Neuronal stem cell (in vitro differentiated cells): ENCODE data around the gene DNAJC25.

ENCODE experiments used
- DNase-seq: peaks from one replicate; pipeline ENCODE4 v3.0.0-alpha.2; 2013; ENCODE audit warnings: low spot score
- H2AFZ ChIP-seq: one replicate; pipeline ENCODE4 v1.6.1; 2013; ENCODE audit warnings: mild to moderate bottlenecking, low read length, inconsistent platforms
- H2AK5ac ChIP-seq: 2 replicates; pipeline ENCODE4 v1.6.1; 2013; ENCODE audit warnings: low read depth, mild to moderate bottlenecking, inconsistent platforms, low read length, moderate library complexity, mixed read lengths
- H2BK120ac ChIP-seq: 2 replicates; pipeline ENCODE4 v1.6.1; 2013; ENCODE audit warnings: low read depth, mild to moderate bottlenecking, inconsistent platforms, low read length, moderate library complexity, mixed read lengths
- H2BK12ac ChIP-seq: one replicate; pipeline ENCODE4 v1.6.1; 2013; ENCODE audit warnings: low read length, inconsistent platforms
- H2BK15ac ChIP-seq: 2 replicates; pipeline ENCODE4 v1.6.1; 2013; ENCODE audit warnings: mild to moderate bottlenecking, low read length, inconsistent platforms, mixed read lengths
- H2BK5ac ChIP-seq: one replicate; pipeline ENCODE4 v1.6.1; 2013; ENCODE audit warnings: inconsistent platforms, mild to moderate bottlenecking, low read length, moderate library complexity
- H3K14ac ChIP-seq: one replicate; pipeline ENCODE4 v1.6.1; 2013; ENCODE audit warnings: low read length, inconsistent platforms
- H3K18ac ChIP-seq: 2 replicates; pipeline ENCODE4 v1.6.1; 2013; ENCODE audit warnings: low read length, inconsistent platforms
- H3K23ac ChIP-seq: 2 replicates; pipeline ENCODE4 v1.6.1; 2013; ENCODE audit warnings: low read depth, mild to moderate bottlenecking, mixed read lengths, low read length, inconsistent platforms; ENCODE audit not compliant: poor library complexity
- H3K27ac ChIP-seq: replicated peaks from 3 replicates; pipeline ENCODE4 v1.5.1; 2013; ENCODE audit warnings: low read length, inconsistent platforms
- H3K27me3 ChIP-seq, 3 experiments: 2 replicates each; pipeline ENCODE4 v1.6.1; 2013; ENCODE audit warnings: low read length in 3 of 3, mild to moderate bottlenecking in 2 of 3, inconsistent platforms in 1 of 3, low read depth in 1 of 3, mixed read lengths in 1 of 3, moderate library complexity in 1 of 3; ENCODE audit not compliant: control insufficient read depth in 3 of 3, insufficient read depth in 3 of 3
- H3K36me3 ChIP-seq, 2 donors: replicated peaks in 1 of 2; 2 replicates each; pipeline ENCODE4 v1.6.1; 2013; ENCODE audit warnings: low read length in 2 of 2; ENCODE audit not compliant: control insufficient read depth in 2 of 2, insufficient read depth in 2 of 2
- H3K4ac ChIP-seq: 2 replicates; pipeline ENCODE4 v1.6.1; 2013; ENCODE audit warnings: inconsistent platforms, mild to moderate bottlenecking, low read length, moderate library complexity
- H3K4me1 ChIP-seq, 2 donors: 1 replicate in 1 of 2; 2 replicates in 1 of 2; pipeline ENCODE4 v1.6.1; 2013; ENCODE audit warnings: low read length in 2 of 2, low read depth in 1 of 2; ENCODE audit not compliant: control insufficient read depth in 2 of 2, insufficient read depth in 1 of 2
- H3K4me2 ChIP-seq: one replicate; pipeline ENCODE4 v1.6.1; 2013; ENCODE audit warnings: mild to moderate bottlenecking, low read length, inconsistent platforms; ENCODE audit not compliant: insufficient read depth, poor library complexity, severe bottlenecking
- H3K4me3 ChIP-seq, 2 donors: 2 replicates each; pipeline ENCODE4 v1.5.1; 2013; ENCODE audit warnings: low read length in 2 of 2, mild to moderate bottlenecking in 2 of 2, inconsistent platforms in 1 of 2, moderate library complexity in 1 of 2
- H3K79me1 ChIP-seq: one replicate; pipeline ENCODE4 v1.6.1; 2013; ENCODE audit warnings: low read depth, mild to moderate bottlenecking, inconsistent platforms, low read length, moderate library complexity
- H3K9ac ChIP-seq: one replicate; pipeline ENCODE4 v1.6.1; 2013; ENCODE audit warnings: mild to moderate bottlenecking, low read depth, low read length, inconsistent platforms; ENCODE audit not compliant: poor library complexity
- H3K9me3 ChIP-seq, 2 donors: replicated peaks in 1 of 2; 2 replicates each; pipeline versions ENCODE3 to v1.6.1; 2013; ENCODE audit warnings: low read length in 2 of 2, mild to moderate bottlenecking in 2 of 2, inconsistent platforms in 1 of 2, low read depth in 1 of 2, mixed read lengths in 1 of 2, moderate library complexity in 1 of 2; ENCODE audit not compliant: control insufficient read depth in 2 of 2, insufficient read depth in 1 of 2
- H4K8ac ChIP-seq: one replicate; pipeline ENCODE4 v1.6.1; 2013; ENCODE audit warnings: low read depth, mild to moderate bottlenecking, inconsistent platforms, low read length, moderate library complexity
- H4K91ac ChIP-seq: one replicate; pipeline ENCODE4 v1.6.1; 2013; ENCODE audit warnings: low read length, low read depth, mild to moderate bottlenecking, inconsistent platforms; ENCODE audit not compliant: poor library complexity
- WGBS, 2 donors: extraction: QIAGEN DNeasy Blood & Tissue Kit; methylation state at CpG; one replicate each; pipeline ENCODE4 v1.1.7; 2013; ENCODE audit warnings: missing lambda C conversion rate in 2 of 2, mixed read lengths in 1 of 2; ENCODE audit not compliant: insufficient read length in 2 of 2, insufficient replicate concordance in 1 of 2; ENCODE audit errors: extremely low coverage in 2 of 2; 5-methylcytosine and 5-hydroxymethylcytosine counted together

DNAJC25 gene

DNA sequence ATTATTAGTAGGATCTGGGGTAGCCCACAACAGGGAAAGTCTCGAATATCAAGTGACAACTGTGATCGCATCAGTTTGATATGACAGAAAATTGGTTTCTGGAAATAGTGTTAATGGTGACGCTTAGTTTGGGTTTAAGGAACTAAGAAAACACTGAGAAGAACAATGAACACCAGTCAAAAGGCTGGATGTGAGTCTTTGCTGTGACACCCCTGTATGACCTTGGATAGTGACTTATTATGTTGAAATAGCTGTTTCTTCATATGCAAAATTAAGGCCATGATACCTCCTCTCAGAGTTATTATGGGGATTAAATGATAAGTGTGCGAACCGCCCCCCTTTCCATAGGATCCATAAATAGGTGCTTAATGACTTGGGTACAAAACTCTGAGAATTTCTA is 926 bp downstream of the DNAJC25 start:
- Histone ChIP-seq H4K91ac (no peak overlapping the region), H3K4me3 (peak overlapping the region; percentile 74 to 89), H2AFZ (peak overlapping the region; percentile 92), H2BK15ac (no peak overlapping the region), H3K4me2 (peak overlapping the region; percentile 64), H3K23ac (no peak overlapping the region), H3K4me1 (peaks cover 0 to 5% of the 10 kb centered on the region in 2 donors), H3K4ac (no peak overlapping the region), H2BK12ac (no peak overlapping the region), H3K9ac (no peak overlapping the region), H3K18ac (no peak overlapping the region), H2BK120ac (no peak overlapping the region), H4K8ac (no peak overlapping the region), H3K14ac (no peak overlapping the region), H3K9me3 (no peaks in the 10 kb centered on the region), H3K79me1 (peaks cover 2% of the 10 kb centered on the region), H2BK5ac (no peak overlapping the region), H2AK5ac (no peak overlapping the region), H3K27ac (no peak overlapping the region), H3K36me3 (peaks cover 0 to 14% of the 10 kb centered on the region in 2 donors), H3K27me3 (no peaks in the 10 kb centered on the region)
- no peak for DNase-seq
- WGBS, 2 donors = no CpG with 5 or more reads among the region's 5 CpGs

GRCh38 chr9:111632695-111633388 is 1.7 kb downstream of the DNAJC25 start:
- Histone ChIP-seq H2AFZ (no peak overlapping the region), H4K8ac (no peak overlapping the region), H3K27ac (no peak overlapping the region), H2AK5ac (no peak overlapping the region), H3K4me1 (peaks cover 0 to 6% of the 10 kb centered on the region in 2 donors), H3K79me1 (peaks cover 2% of the 10 kb centered on the region), H4K91ac (no peak overlapping the region), H2BK120ac (no peak overlapping the region), H3K9me3 (no peaks in the 10 kb centered on the region), H3K4ac (no peak overlapping the region), H3K27me3 (no peaks in the 10 kb centered on the region), H3K23ac (no peak overlapping the region), H2BK12ac (no peak overlapping the region), H2BK5ac (no peak overlapping the region), H3K4me2 (no peak overlapping the region), H3K18ac (no peak overlapping the region), H3K36me3 (peaks cover 0 to 14% of the 10 kb centered on the region in 2 donors), H3K9ac (no peak overlapping the region), H2BK15ac (no peak overlapping the region), H3K14ac (no peak overlapping the region), H3K4me3 (peak overlapping the region in 1 of 2 donors; percentile 74)
- no peak for DNase-seq
- no CpG with 5 or more reads among the region's 7 CpGs for WGBS, 2 donors

DNA sequence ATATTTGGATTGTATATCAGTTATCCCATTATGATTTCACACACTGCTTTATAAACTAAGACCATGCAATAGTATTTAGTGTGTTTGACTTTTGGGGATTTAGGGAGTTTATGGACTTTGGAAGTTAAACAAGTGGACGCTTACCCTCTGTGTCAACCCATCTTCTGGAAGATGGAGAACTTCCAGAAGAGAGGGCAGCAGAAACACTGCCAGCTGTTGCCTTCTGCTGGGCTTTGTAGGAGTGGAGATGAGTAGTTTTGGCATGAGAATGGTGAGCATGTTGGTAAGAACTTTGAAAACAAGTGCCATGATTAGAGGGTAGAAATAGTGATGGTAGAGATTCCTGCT is 2.2 kb downstream of the DNAJC25 start:
- Histone ChIP-seq H2BK5ac (no peak overlapping the region), H3K36me3 (peaks cover 0 to 14% of the 10 kb centered on the region in 2 donors), H3K14ac (no peak overlapping the region), H2BK15ac (no peak overlapping the region), H4K91ac (no peak overlapping the region), H2BK12ac (no peak overlapping the region), H4K8ac (no peak overlapping the region), H2AFZ (no peak overlapping the region), H3K9me3 (no peaks in the 10 kb centered on the region), H2BK120ac (no peak overlapping the region), H3K4me1 (peaks cover 0 to 6% of the 10 kb centered on the region in 2 donors), H3K4ac (no peak overlapping the region), H3K18ac (no peak overlapping the region), H3K4me3 (no peak overlapping the region), H2AK5ac (no peak overlapping the region), H3K27me3 (no peaks in the 10 kb centered on the region), H3K23ac (no peak overlapping the region), H3K4me2 (no peak overlapping the region), H3K27ac (no peak overlapping the region), H3K79me1 (peaks cover 2% of the 10 kb centered on the region), H3K9ac (no peak overlapping the region)
- no CpG with 5 or more reads among the region's 1 CpG for WGBS, 2 donors
- no peak for DNase-seq

GRCh38 chr9:111634860-111635259 is 3.7 kb downstream of the DNAJC25 start:
- no peak overlapping the region for H3K4me2 ChIP-seq

More at GRCh38 chr9:111634860-111635259, 3.7 kb downstream of the DNAJC25 start:
- Histone ChIP-seq H2BK15ac (no peak overlapping the region), H2BK5ac (no peak overlapping the region), H4K8ac (no peak overlapping the region), H3K4me3 (no peak overlapping the region), H2AFZ (no peak overlapping the region), H3K27me3 (no peaks in the 10 kb centered on the region), H3K9ac (no peak overlapping the region), H3K4me1 (peaks cover 0 to 6% of the 10 kb centered on the region in 2 donors), H3K9me3 (peaks cover 2 to 6% of the 10 kb centered on the region in 2 donors), H2AK5ac (no peak overlapping the region), H3K23ac (no peak overlapping the region), H2BK12ac (no peak overlapping the region), H3K27ac (no peak overlapping the region), H3K4ac (no peak overlapping the region), H2BK120ac (no peak overlapping the region), H4K91ac (no peak overlapping the region), H3K79me1 (peaks cover 2% of the 10 kb centered on the region), H3K36me3 (peaks cover 0 to 14% of the 10 kb centered on the region in 2 donors), H3K14ac (no peak overlapping the region), H3K18ac (no peak overlapping the region)
- no peak for DNase-seq
- WGBS, 2 donors = no CpG with 5 or more reads among the region's 1 CpG
